Thyroid gland (tissue), 4 donors: ENCODE results near the gene GRIN2A.

ENCODE experiments used
- CTCF ChIP-seq, 6 experiments: fragments of 200-600 bp in 3 of 6; fragments of 450-650 bp in 3 of 6; sonication (generic) in 3 of 6; IDR thresholded peaks; one replicate each; pipeline ENCODE4 v1.5.1; 2016 to 2019; ENCODE audit warnings: antibody characterized with exemption in 6 of 6, mild to moderate bottlenecking in 2 of 6, inconsistent platforms in 1 of 6, moderate library complexity in 1 of 6
- POLR2A ChIP-seq, 2 donors: fragments of 450-650 bp; IDR thresholded peaks; one replicate each; pipeline ENCODE4 v1.6.1; 2017; ENCODE audit warnings: antibody characterized with exemption in 2 of 2, mild to moderate bottlenecking in 2 of 2, moderate library complexity in 1 of 2

- TF ChIP-seq CTCF (IDR thresholded peaks at IDR 0.05), result no peak
- TF ChIP-seq POLR2A (IDR thresholded peaks at IDR 0.05), result no peak
Measured at GRCh38 chr16:10026593-10026992, 155.6 kb downstream of the GRIN2A start.
